ENCODE measurements around the gene ADCY2. TPM values are rescaled to one million over a fixed set of nuclear protein-coding genes. Genes with fewer than 3 reads are reported as not detected.

The ADCY2 gene
- total and polyA plus RNA-seq, 2 experiments from 2014 or later = 2.2 to 4.7 TPM

- Histone ChIP-seq H3K36me3 (no peaks in the 10 kb centered on the region), H3K4me1 (ENCODE audit: low read depth) (no peaks in the 10 kb centered on the region), H3K9me3 (ENCODE audit: low read depth) (no peaks in the 10 kb centered on the region), H3K4me3 (no peak overlapping the region), H3K27ac (no peak overlapping the region), H3K27me3 (no peaks in the 10 kb centered on the region)
- TF ChIP-seq CTCF (IDR thresholded peaks at IDR 0.05; ENCODE audit: low read depth, low read length) = no peak
- no peak for DNase-seq (ENCODE audit: low read depth in 1 of 2, low spot score in 1 of 2)
These were observed 97.7 kb downstream of the ADCY2 start for GRCh38 chr5:7493622-7494021.

GRCh38 chr5:7494481-7495130 lies 98.7 kb downstream of the ADCY2 start:
- TF ChIP-seq CTCF (IDR thresholded peaks at IDR 0.05; ENCODE audit: low read depth, low read length) = no peak
- H3K4me1 ChIP-seq (ENCODE audit: low read depth) = no peaks in the 10 kb centered on the region
- no peaks in the 10 kb centered on the region for H3K27me3 ChIP-seq
- no peak for DNase-seq (ENCODE audit: low read depth in 1 of 2, low spot score in 1 of 2)
- H3K36me3 ChIP-seq = no peaks in the 10 kb centered on the region
- H3K4me3 ChIP-seq = no peak overlapping the region
- H3K9me3 ChIP-seq (ENCODE audit: low read depth) = no peaks in the 10 kb centered on the region
- no peak overlapping the region for H3K27ac ChIP-seq

GRCh38 chr5:7495131-7495517 lies 99.2 kb downstream of the ADCY2 start:
- no peak for TF ChIP-seq CTCF (IDR thresholded peaks at IDR 0.05; ENCODE audit: low read depth, low read length)
- DNase-seq (ENCODE audit: low read depth in 1 of 2, low spot score in 1 of 2) = no peak

GRCh38 chr5:7500256-7500655 lies 104.3 kb downstream of the ADCY2 start:
- Histone ChIP-seq H3K4me1 (ENCODE audit: low read depth) (no peaks in the 10 kb centered on the region), H3K27ac (no peak overlapping the region), H3K27me3 (no peaks in the 10 kb centered on the region), H3K9me3 (ENCODE audit: low read depth) (no peaks in the 10 kb centered on the region), H3K36me3 (no peaks in the 10 kb centered on the region), H3K4me3 (no peak overlapping the region)
- no peak for TF ChIP-seq CTCF (IDR thresholded peaks at IDR 0.05; ENCODE audit: low read depth, low read length)
- no peak for DNase-seq (ENCODE audit: low read depth in 1 of 2, low spot score in 1 of 2)

More at GRCh38 chr5:7495131-7495517, 99.2 kb downstream of the ADCY2 start:
- no peaks in the 10 kb centered on the region for H3K4me1 ChIP-seq (ENCODE audit: low read depth)
- H3K27ac ChIP-seq = no peak overlapping the region
- H3K9me3 ChIP-seq (ENCODE audit: low read depth) = no peaks in the 10 kb centered on the region
- H3K36me3 ChIP-seq = no peaks in the 10 kb centered on the region
- no peaks in the 10 kb centered on the region for H3K27me3 ChIP-seq
- no peak overlapping the region for H3K4me3 ChIP-seq

GRCh38 chr5:7501061-7501460 lies 105.1 kb downstream of the ADCY2 start:
- no peaks in the 10 kb centered on the region for H3K4me1 ChIP-seq (ENCODE audit: low read depth)
- no peak overlapping the region for H3K4me3 ChIP-seq
- H3K27me3 ChIP-seq = no peaks in the 10 kb centered on the region
- TF ChIP-seq CTCF (IDR thresholded peaks at IDR 0.05; ENCODE audit: low read depth, low read length) = no peak
- no peaks in the 10 kb centered on the region for H3K9me3 ChIP-seq (ENCODE audit: low read depth)
- no peak for DNase-seq (ENCODE audit: low read depth in 1 of 2, low spot score in 1 of 2)
- H3K27ac ChIP-seq = no peak overlapping the region
- no peaks in the 10 kb centered on the region for H3K36me3 ChIP-seq

All from cardiac muscle cell (in vitro differentiated cells and primary cell).